HepG2 (cell line): ENCODE measurements around the gene CCDC66. TPM values are rescaled to one million over a fixed set of nuclear protein-coding genes. Genes with fewer than 3 reads are reported as not detected.

Experiments used
- FOXJ3 ChIP-seq: sonication (generic); formaldehyde crosslinking; IDR thresholded peaks from 2 replicates; pipeline ENCODE4 v1.4.0; 2020; ENCODE audit warnings: missing genetic modification reagents, mild to moderate bottlenecking, borderline replicate concordance
- FOXO1 ChIP-seq: sonication (generic); formaldehyde crosslinking; IDR thresholded peaks from 2 replicates; pipeline ENCODE4 v1.4.0; 2020; ENCODE audit warnings: missing genetic modification reagents
- GMEB2 ChIP-seq: IDR thresholded peaks from 2 replicates; pipeline ENCODE4 v1.6.1; 2016; ENCODE audit warnings: missing biosample characterization, missing genetic modification reagents, low read depth
- IRF9 ChIP-seq: sonication (generic); formaldehyde crosslinking; IDR thresholded peaks from 2 replicates; pipeline ENCODE4 v1.8.0; 2022; ENCODE audit warnings: missing genetic modification reagents, mild to moderate bottlenecking, borderline replicate concordance
- JUND ChIP-seq: sonication (generic); formaldehyde crosslinking; IDR thresholded peaks from 2 replicates; pipeline ENCODE4 v1.8.0; 2022; ENCODE audit warnings: mild to moderate bottlenecking, missing genetic modification reagents
- MYNN ChIP-seq: sonication (generic); formaldehyde crosslinking; IDR thresholded peaks from 2 replicates; pipeline ENCODE4 v1.4.0; 2020; ENCODE audit warnings: mild to moderate bottlenecking, low read depth, missing genetic modification reagents
- RBAK ChIP-seq: sonication (generic); formaldehyde crosslinking; IDR thresholded peaks from 2 replicates; pipeline ENCODE4 v1.5.1; 2020; ENCODE audit warnings: mild to moderate bottlenecking, missing genetic modification reagents
- ZNF225 ChIP-seq: sonication (generic); formaldehyde crosslinking; IDR thresholded peaks from 2 replicates; pipeline ENCODE4 v1.4.0; 2020; ENCODE audit warnings: mild to moderate bottlenecking, missing genetic modification reagents
- ZNF3 ChIP-seq: IDR thresholded peaks from 2 replicates; pipeline ENCODE4 v1.7.0; 2017; ENCODE audit warnings: inconsistent platforms
- ZNF335 ChIP-seq: sonication (generic); formaldehyde crosslinking; IDR thresholded peaks from 2 replicates; pipeline ENCODE4 v1.4.0; 2020; ENCODE audit warnings: missing genetic modification reagents
- ZNF362 ChIP-seq: sonication (generic); formaldehyde crosslinking; IDR thresholded peaks from 2 replicates; pipeline ENCODE4 v1.4.0; 2020; ENCODE audit warnings: missing genetic modification reagents, mild to moderate bottlenecking, borderline replicate concordance
- ZNF619 ChIP-seq: sonication (generic); formaldehyde crosslinking; IDR thresholded peaks from 2 replicates; pipeline ENCODE4 v1.4.0; 2020; ENCODE audit warnings: mild to moderate bottlenecking, missing genetic modification reagents
- ZNF678 ChIP-seq: sonication (generic); formaldehyde crosslinking; IDR thresholded peaks from 2 replicates; pipeline ENCODE4 v1.4.0; 2020; ENCODE audit warnings: mild to moderate bottlenecking, missing genetic modification reagents
- ZNF713 ChIP-seq: sonication (generic); formaldehyde crosslinking; IDR thresholded peaks from 2 replicates; pipeline ENCODE4 v1.4.0; 2020; ENCODE audit warnings: mild to moderate bottlenecking, missing genetic modification reagents
- ZNF761 ChIP-seq: sonication (generic); formaldehyde crosslinking; conservative IDR thresholded peaks from 2 replicates; pipeline ENCODE4 v1.4.0; 2020; ENCODE audit warnings: mild to moderate bottlenecking, missing genetic modification reagents
- ZSCAN25 ChIP-seq: sonication (generic); formaldehyde crosslinking; IDR thresholded peaks from 2 replicates; pipeline ENCODE4 v1.8.0; 2022; ENCODE audit warnings: mild to moderate bottlenecking, missing genetic modification reagents
- polyA plus RNA-seq, 8 experiments: library from polyadenylated mRNA; depleted of rRNA in 3 of 8; stranded (reverse) in 7 of 8; unstranded in 1 of 8; fragments of >200 nt; fragmentation: Illumina TruSeq in 4 of 8; extraction: Trizol in 4 of 8; gene quantifications; 2 replicates each; pipeline versions ENCODE4 v1.2.1 to v1.2.3, GENCODE V29; 2011 to 2016; ENCODE audit warnings: low read depth in 4 of 8, missing spikeins in 1 of 8, mixed read lengths in 1 of 8; ENCODE audit not compliant: insufficient read depth in 1 of 8
- total RNA-seq, 5 experiments: library from RNA; depleted of rRNA; stranded (reverse); fragments of >200 nt; fragmentation: Illumina TruSeq; extraction: Trizol; gene quantifications; 2 replicates each; pipeline ENCODE4 v1.2.3, GENCODE V29; 2016; ENCODE audit warnings: low read depth in 1 of 5
- TF ChIP-seq, protein P1 (sequence below): sonication (generic); formaldehyde crosslinking; IDR thresholded peaks from 2 replicates; pipeline ENCODE4 v1.5.0; 2020; ENCODE audit warnings: missing genetic modification reagents
- TF ChIP-seq, protein P2 (sequence below): sonication (generic); formaldehyde crosslinking; IDR thresholded peaks from 2 replicates; pipeline ENCODE4 v1.8.1; 2023; ENCODE audit warnings: mild to moderate bottlenecking, missing genetic modification reagents
- TF ChIP-seq, protein P3 (sequence below), 2 experiments: sonication (generic) in 1 of 2; formaldehyde crosslinking in 1 of 2; IDR thresholded peaks; 2 replicates each; pipeline versions ENCODE4 v1.5.1 to v1.6.1; 2011 to 2020; ENCODE audit warnings: borderline replicate concordance in 1 of 2, low read depth in 1 of 2, low read length in 1 of 2, mild to moderate bottlenecking in 1 of 2, missing genetic modification reagents in 1 of 2, moderate library complexity in 1 of 2

Gene CCDC66
- total and polyA plus RNA-seq, 2 of the 13 experiments (the other 11 are each of a cell fraction or from before 2014, with no cell fraction given) = 8.4 to 19.9 TPM

- TF ChIP-seq, protein P1, sequence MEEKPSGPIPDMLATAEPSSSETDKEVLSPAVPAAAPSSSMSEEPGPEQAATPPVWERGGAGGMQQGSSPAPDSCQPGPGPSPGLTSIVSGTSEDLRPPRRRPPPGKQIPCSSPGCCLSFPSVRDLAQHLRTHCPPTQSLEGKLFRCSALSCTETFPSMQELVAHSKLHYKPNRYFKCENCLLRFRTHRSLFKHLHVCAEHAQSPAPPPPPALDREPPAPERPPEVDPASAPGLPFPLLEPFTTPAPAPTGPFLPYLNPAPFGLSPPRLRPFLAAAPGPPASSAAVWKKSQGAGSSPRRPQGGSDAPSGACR (CRISPR knock-in tag) = 0 out of 2 replicates have a peak, but pooled peaks have one; percentile 39
- TF ChIP-seq MYNN (no peak), FOXJ3 (0 out of 2 replicates have a peak, but pooled peaks have one; percentile 49), ZNF619 (CRISPR knock-in tag) (no peak; the same call in 1 of the 2 replicates), IRF9 (peak; percentile 91), ZSCAN25 (peak; percentile 80), ZNF678 (0 out of 2 replicates have a peak, but pooled peaks have one; percentile 74), ZNF713 (CRISPR knock-in tag) (no peak), JUND (no peak), ZNF362 (CRISPR knock-in tag) (no peak), FOXO1 (CRISPR knock-in tag) (peak; percentile 55), ZNF761 (CRISPR knock-in tag) (peak; percentile 37; the same call in 1 of the 2 replicates), ZNF3 (CRISPR knock-in tag) (no peak), ZNF335 (CRISPR knock-in tag) (no peak), GMEB2 (peak; percentile 59; the same call in 1 of the 2 replicates), ZNF225 (CRISPR knock-in tag) (peak; percentile 84; the same call in 1 of the 2 replicates), RBAK (CRISPR knock-in tag) (no peak)
- TF ChIP-seq, protein P2, sequence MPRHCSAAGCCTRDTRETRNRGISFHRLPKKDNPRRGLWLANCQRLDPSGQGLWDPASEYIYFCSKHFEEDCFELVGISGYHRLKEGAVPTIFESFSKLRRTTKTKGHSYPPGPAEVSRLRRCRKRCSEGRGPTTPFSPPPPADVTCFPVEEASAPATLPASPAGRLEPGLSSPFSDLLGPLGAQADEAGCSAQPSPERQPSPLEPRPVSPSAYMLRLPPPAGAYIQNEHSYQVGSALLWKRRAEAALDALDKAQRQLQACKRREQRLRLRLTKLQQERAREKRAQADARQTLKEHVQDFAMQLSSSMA (CRISPR knock-in tag) = no peak
- TF ChIP-seq, protein P3, sequence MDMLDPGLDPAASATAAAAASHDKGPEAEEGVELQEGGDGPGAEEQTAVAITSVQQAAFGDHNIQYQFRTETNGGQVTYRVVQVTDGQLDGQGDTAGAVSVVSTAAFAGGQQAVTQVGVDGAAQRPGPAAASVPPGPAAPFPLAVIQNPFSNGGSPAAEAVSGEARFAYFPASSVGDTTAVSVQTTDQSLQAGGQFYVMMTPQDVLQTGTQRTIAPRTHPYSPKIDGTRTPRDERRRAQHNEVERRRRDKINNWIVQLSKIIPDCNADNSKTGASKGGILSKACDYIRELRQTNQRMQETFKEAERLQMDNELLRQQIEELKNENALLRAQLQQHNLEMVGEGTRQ (IDR thresholded peaks at IDR 0.05; ENCODE audit: low read depth, low read length) = no peak
- TF ChIP-seq, protein P3 (CRISPR knock-in tag; IDR thresholded peaks at IDR 0.05; ENCODE audit: borderline replicate concordance) = no peak
These were observed at the start of gene CCDC66 (continued) for GRCh38 chr3:56556908-56557830.
